ENCODE data around the gene FATE1. TPM values are rescaled to one million over a fixed set of nuclear protein-coding genes. Genes with fewer than 3 reads are reported as not detected.

The FATE1 gene
- total RNA-seq, 4 donors from 2014 or later, result 0.42 TPM; not detected in 3

DNA sequence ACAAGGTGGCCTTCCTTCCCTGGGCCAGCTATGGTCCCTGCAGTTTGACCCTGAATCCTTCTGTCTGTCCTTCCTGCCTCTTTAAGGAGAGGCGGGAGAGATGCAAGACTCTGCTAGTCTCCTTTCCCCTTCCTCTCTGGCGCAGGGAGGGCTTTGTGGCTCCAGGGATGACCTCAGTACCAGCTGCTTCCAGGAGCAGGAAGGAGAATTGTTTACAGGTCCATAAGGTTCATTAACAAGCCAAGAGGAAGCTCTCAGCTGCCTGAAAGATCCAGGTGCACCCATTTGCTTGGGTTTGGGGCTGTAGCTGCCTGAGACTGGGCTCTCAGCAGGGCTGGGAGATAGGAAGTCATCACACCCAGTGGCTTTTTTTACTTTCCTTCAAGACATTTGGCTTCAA is 4.0 kb upstream of the FATE1 start:
- Histone ChIP-seq H3K27ac (no peak overlapping the region), H3K4me1 (no peaks in the 10 kb centered on the region), H3K9me3 (no peaks in the 10 kb centered on the region), H3K4me3 (no peak overlapping the region), H3K36me3 (no peaks in the 10 kb centered on the region), H3K27me3 (no peaks in the 10 kb centered on the region)
- peak; percentile 31 for ATAC-seq
- no CpG with 5 or more reads among the region's 2 CpGs for WGBS, 2 donors (ENCODE audit: low coverage in 1 of 2)
- TF ChIP-seq POLR2AphosphoS5 (IDR thresholded peaks at IDR 0.05), result no peak
- TF ChIP-seq POLR2A (IDR thresholded peaks at IDR 0.05), result no peak
- TF ChIP-seq, protein P1, sequence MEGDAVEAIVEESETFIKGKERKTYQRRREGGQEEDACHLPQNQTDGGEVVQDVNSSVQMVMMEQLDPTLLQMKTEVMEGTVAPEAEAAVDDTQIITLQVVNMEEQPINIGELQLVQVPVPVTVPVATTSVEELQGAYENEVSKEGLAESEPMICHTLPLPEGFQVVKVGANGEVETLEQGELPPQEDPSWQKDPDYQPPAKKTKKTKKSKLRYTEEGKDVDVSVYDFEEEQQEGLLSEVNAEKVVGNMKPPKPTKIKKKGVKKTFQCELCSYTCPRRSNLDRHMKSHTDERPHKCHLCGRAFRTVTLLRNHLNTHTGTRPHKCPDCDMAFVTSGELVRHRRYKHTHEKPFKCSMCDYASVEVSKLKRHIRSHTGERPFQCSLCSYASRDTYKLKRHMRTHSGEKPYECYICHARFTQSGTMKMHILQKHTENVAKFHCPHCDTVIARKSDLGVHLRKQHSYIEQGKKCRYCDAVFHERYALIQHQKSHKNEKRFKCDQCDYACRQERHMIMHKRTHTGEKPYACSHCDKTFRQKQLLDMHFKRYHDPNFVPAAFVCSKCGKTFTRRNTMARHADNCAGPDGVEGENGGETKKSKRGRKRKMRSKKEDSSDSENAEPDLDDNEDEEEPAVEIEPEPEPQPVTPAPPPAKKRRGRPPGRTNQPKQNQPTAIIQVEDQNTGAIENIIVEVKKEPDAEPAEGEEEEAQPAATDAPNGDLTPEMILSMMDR (IDR thresholded peaks at IDR 0.05), result no peak
- no peak for TF ChIP-seq EP300 (IDR thresholded peaks at IDR 0.05)

DNA sequence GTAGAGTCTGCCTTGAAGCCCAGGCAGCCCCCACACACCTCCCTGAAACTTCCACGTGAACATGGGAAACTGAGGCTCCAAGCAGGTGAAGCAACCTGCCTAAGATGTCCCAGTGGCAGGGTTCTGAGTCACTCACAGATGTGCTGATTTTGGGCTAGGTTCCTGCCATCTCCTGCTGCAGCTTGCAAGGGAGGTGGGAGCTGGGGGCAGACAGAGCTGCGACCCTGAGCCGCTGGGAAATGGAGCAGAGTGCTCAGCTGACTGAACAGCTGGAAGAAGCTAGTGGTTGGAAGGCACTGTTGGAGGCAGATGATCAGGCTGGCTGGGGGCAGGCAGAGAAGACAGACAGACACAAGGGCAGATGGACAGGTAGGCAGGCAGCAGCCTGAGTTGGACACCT is 3.6 kb upstream of the FATE1 start:
- no peak for TF ChIP-seq POLR2AphosphoS5 (IDR thresholded peaks at IDR 0.05)
- TF ChIP-seq POLR2A (IDR thresholded peaks at IDR 0.05), result no peak
- TF ChIP-seq, protein P1 (IDR thresholded peaks at IDR 0.05), result no peak
- Histone ChIP-seq H3K9me3 (no peaks in the 10 kb centered on the region), H3K27ac (no peak overlapping the region), H3K36me3 (no peaks in the 10 kb centered on the region), H3K4me3 (no peak overlapping the region), H3K4me1 (no peaks in the 10 kb centered on the region), H3K27me3 (no peaks in the 10 kb centered on the region)
- no peak for ATAC-seq
- no CpG with 5 or more reads among the region's 3 CpGs for WGBS, 2 donors (ENCODE audit: low coverage in 1 of 2)

DNA sequence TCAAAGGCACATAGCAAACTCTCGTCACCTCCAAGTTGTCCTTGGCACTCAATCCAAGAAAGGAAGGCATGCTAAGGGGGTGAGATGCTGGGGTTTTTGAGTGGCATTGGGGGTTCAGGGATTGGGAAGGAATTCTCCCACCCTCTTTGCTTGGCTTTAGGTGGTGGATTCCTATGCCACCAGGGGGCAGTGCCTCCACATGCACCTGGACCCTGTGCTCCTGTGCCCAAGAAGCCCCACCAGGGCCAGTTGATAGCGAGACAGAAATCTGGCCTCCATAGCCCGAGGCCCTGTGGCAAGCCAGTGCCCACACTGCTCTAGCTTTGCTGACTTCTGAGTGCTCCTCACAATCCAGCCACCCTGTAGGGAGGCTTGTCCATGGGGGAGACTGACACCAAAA is 2.0 kb upstream of the FATE1 start:
- TF ChIP-seq POLR2AphosphoS5 (IDR thresholded peaks at IDR 0.05), result no peak
- TF ChIP-seq, protein P1 (IDR thresholded peaks at IDR 0.05), result peak in 1 of 4 experiments; percentile 42
- H3K9me3 ChIP-seq, result no peaks in the 10 kb centered on the region
- WGBS, 2 donors (ENCODE audit: low coverage in 1 of 2), result 83% methylated on average over 1 of the region's 3 CpGs; no CpG with 5 or more reads in 1 of the 2 donors

DNA sequence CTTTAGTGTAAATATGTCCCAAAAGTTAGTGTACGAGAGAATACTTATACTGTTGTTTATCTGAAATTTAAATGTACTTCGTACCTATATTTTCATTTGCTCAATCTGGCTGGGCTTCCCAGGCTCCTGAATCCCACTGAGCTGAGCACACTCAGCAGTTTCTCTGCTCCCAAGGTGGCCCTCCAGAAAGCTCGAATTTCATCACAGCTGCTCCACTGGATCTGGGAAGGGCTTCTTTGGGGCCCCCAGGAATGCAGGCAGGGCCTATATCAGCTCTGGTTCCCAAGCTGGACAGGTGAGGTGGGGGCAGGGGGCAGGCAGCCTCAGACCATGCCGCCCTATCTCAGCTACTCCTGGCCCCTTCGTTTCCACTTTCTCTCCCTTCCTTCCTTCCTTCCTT is 1.5 kb upstream of the FATE1 start:
- TF ChIP-seq POLR2AphosphoS5 (IDR thresholded peaks at IDR 0.05), result no peak
- TF ChIP-seq EP300 (IDR thresholded peaks at IDR 0.05), result no peak
- no peak overlapping the region for H3K27ac ChIP-seq
- 52 to 55% methylated on average over 3 to 5 of the region's 5 CpGs for WGBS, 2 donors (ENCODE audit: low coverage in 1 of 2)
- no peak for ATAC-seq
- no peaks in the 10 kb centered on the region for H3K27me3 ChIP-seq
- H3K36me3 ChIP-seq, result no peaks in the 10 kb centered on the region
- no peaks in the 10 kb centered on the region for H3K9me3 ChIP-seq
- no peaks in the 10 kb centered on the region for H3K4me1 ChIP-seq
- H3K4me3 ChIP-seq, result no peak overlapping the region

More for the DNA sequence above, 2.0 kb upstream of the FATE1 start:
- Histone ChIP-seq H3K36me3 (no peaks in the 10 kb centered on the region), H3K4me1 (no peaks in the 10 kb centered on the region), H3K4me3 (no peak overlapping the region), H3K27ac (no peak overlapping the region), H3K27me3 (no peaks in the 10 kb centered on the region)
- ATAC-seq, result no peak

DNA sequence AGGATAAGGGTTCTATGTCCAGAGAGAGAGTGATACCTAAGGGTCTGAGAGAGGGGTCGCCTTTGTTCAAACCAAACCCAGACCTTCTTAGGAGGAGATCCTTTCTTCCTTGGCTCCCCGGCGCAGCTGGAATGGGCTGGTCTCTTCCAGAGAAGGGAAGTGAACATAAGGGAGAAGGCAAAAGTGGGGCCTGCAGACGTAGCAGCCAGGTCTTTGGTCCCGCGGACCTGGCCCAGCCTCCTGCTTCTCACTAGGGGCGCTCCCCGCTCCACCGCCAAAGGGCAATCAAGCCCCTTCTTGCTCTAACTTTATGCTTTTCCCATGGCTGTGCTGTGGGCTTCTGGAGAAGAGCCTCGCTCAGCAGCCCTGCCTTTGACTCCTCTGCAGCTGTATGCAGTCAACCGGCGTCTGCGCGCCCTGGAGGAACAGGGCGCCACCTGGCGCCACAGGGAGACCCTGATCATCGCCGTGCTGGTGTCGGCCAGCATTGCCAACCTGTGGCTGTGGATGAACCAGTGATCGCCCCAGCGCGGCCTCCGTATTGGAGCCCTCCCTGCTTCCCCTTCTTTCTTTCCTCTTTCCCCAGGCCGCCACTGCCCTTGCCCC is 6.5 kb downstream of the FATE1 start:
- no peak overlapping the region for H3K27ac ChIP-seq
- no peaks in the 10 kb centered on the region for H3K27me3 ChIP-seq
- H3K4me1 ChIP-seq, result no peaks in the 10 kb centered on the region
- TF ChIP-seq, protein P1 (IDR thresholded peaks at IDR 0.05), result peak in 2 of 4 experiments; percentile 14 to 49
- TF ChIP-seq POLR2A (IDR thresholded peaks at IDR 0.05) (no peak), POLR2AphosphoS5 (IDR thresholded peaks at IDR 0.05) (no peak), EP300 (IDR thresholded peaks at IDR 0.05) (no peak)
- ATAC-seq, result no peak
- H3K4me3 ChIP-seq, result no peak overlapping the region
- no peaks in the 10 kb centered on the region for H3K9me3 ChIP-seq
- WGBS, 2 donors (ENCODE audit: low coverage in 1 of 2), result no CpG with 5 or more reads among the region's 24 CpGs
- H3K36me3 ChIP-seq, result no peaks in the 10 kb centered on the region
